CD4-positive, alpha-beta T cell treated with Interleukin-4 for 1 hour (primary cell): ENCODE data around the gene RGMB.
A peak's percentile ranks its signal among the peaks of the same experiment; 100 is the strongest.

Source experiments
- DNase-seq, 2 donors: peaks; one replicate each; pipeline ENCODE4 v3.0.0-alpha.2; 2020 to 2022

RGMB gene

GRCh38 chr5:98836175-98836574, 62.7 kb downstream of the RGMB start:
- no peak for DNase-seq

- DNase-seq, result peak in 1 of 2 donors; percentile 7
Observed at GRCh38 chr5:98839469-98840383, 66.3 kb downstream of the RGMB start.

DNA sequence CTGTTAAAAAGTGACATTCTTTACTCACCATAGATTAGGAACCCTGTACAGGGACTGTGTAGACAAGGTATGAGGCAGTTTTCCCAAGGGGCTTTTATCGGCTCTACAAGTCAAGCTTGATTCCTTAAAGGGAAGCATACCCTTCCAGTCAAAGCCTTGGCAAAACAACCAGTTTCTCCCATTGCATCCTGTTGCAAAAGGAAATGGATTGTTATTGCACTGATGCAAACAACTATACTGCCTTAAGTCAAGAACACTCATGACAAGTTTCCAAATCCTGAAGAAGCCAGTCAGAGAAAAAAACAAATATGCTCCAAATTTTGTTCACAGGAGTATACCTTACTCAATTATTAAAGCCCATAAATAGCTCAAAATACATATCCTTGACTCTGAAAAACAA, 67.5 kb downstream of the RGMB start:
- no peak for DNase-seq

DNA sequence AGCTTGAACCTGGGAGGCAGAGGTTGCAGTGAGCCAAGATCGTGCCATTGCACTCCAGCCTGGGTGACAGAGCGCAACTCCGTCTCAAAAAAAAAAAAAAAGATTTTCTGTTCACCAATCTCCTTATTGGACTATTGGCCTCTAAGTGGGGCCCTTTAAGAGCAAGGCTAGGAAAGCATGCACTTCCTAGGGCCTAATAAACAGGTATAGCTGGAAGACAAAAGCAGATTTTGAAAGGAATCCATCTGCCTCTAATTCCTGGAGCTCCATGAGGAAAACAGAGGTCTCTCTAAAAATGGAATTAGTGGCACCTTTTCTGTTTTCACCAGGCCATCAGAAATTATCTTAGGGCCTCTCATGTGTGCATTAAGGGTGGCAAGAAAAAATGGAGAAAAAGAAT, 70.0 kb downstream of the RGMB start:
- no peak for DNase-seq

DNA sequence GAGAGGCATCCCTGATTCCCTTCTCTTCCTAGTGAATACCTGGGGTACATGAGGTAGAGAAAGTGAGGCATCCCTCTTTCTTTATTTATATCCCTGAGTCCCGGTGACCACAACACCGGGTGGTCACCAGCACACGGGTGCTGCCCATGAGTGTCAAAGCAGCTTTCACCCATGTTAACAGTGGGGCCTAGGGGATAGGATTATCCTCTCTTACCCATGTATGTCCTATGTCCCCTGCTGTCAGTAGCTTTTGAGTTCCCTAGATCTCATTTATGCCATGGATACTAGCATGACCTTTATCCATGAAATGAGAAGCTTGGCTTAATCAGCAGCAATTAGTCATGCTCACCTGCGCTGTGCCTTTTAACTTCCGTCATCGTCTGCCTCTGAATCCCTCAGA, 71.4 kb downstream of the RGMB start:
- DNase-seq, result no peak

- no peak for DNase-seq
Observed at GRCh38 chr5:98845878-98846277, 72.4 kb downstream of the RGMB start.
